ENCODE results near the gene RAB11B.

Gene RAB11B

GRCh38 chr19:8444677-8445487 is 54.7 kb downstream of the RAB11B start, which contains the start of gene HNRNPM:
Gene HNRNPM, plus strand, starts transcription at chr19:8444975. Its CDS starts 24 bp downstream, at chr19:8444999.
- no peak for TF ChIP-seq CTCF (IDR thresholded peaks at IDR 0.05; ENCODE audit: low read depth, low read length)
- H3K4me3 ChIP-seq (ENCODE audit: low read depth, low read length) = peak within 1 kb of the TSS; percentile 96

- peak overlapping the region; percentile 96 for H3K4me3 ChIP-seq (ENCODE audit: low read depth, low read length)
- TF ChIP-seq CTCF (IDR thresholded peaks at IDR 0.05; ENCODE audit: low read depth, low read length) = no peak
Measured at GRCh38 chr19:8445488-8446001, 55.4 kb downstream of the RAB11B start.

GRCh38 chr19:8446061-8446709 is 56.0 kb downstream of the RAB11B start:
- no peak for TF ChIP-seq CTCF (IDR thresholded peaks at IDR 0.05; ENCODE audit: low read depth, low read length)
- peak overlapping the region; percentile 96 for H3K4me3 ChIP-seq (ENCODE audit: low read depth, low read length)

GRCh38 chr19:8449830-8450229 is 59.7 kb downstream of the RAB11B start:
- no peak overlapping the region for H3K4me3 ChIP-seq (ENCODE audit: low read depth, low read length)
- TF ChIP-seq CTCF (IDR thresholded peaks at IDR 0.05; ENCODE audit: low read depth, low read length) = no peak

GRCh38 chr19:8451377-8451776 is 61.2 kb downstream of the RAB11B start:
- no peak for TF ChIP-seq CTCF (IDR thresholded peaks at IDR 0.05; ENCODE audit: low read depth, low read length)
- H3K4me3 ChIP-seq (ENCODE audit: low read depth, low read length) = no peak overlapping the region

- no peak overlapping the region for H3K4me3 ChIP-seq (ENCODE audit: low read depth, low read length)
- no peak for TF ChIP-seq CTCF (IDR thresholded peaks at IDR 0.05; ENCODE audit: low read depth, low read length)
Measured at GRCh38 chr19:8451885-8452284, 61.7 kb downstream of the RAB11B start.

All from WI38 (cell line).